Measurements from ENCODE around the gene PRDM8.

Gene PRDM8

DNA sequence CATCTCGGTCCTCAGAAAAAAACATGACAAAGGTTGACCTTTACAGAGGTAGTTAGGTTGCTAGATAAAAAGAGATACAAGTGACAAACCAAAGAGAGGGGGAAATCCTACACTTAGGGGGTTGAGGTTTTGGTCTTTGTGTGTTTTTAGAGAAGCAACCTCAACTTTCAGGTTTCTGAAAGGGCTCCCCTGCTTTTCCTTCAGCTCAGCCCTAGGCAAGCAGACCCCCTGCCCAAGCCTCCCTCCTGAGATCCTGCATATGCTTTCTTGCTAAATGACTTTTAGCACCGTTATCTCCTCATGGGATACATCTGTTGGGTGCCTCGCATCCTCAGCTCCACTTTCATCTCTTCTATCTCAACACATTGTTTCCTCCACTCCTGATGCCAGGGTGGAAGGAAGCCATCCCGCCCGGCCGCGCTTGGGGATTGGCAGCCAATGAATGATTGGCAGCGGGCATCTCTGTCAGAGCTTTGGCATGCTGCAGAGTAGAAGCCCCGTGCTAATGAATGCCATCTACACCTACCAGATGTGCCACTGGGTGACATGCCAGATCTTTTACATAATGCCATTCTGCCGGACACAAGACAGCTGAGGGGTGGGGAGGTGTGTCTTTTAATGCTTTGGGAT lies 15.0 kb upstream of the PRDM8 start:
- DNase-seq (ENCODE audit: low read depth, low spot score) = no peak
- TF ChIP-seq, protein P1, sequence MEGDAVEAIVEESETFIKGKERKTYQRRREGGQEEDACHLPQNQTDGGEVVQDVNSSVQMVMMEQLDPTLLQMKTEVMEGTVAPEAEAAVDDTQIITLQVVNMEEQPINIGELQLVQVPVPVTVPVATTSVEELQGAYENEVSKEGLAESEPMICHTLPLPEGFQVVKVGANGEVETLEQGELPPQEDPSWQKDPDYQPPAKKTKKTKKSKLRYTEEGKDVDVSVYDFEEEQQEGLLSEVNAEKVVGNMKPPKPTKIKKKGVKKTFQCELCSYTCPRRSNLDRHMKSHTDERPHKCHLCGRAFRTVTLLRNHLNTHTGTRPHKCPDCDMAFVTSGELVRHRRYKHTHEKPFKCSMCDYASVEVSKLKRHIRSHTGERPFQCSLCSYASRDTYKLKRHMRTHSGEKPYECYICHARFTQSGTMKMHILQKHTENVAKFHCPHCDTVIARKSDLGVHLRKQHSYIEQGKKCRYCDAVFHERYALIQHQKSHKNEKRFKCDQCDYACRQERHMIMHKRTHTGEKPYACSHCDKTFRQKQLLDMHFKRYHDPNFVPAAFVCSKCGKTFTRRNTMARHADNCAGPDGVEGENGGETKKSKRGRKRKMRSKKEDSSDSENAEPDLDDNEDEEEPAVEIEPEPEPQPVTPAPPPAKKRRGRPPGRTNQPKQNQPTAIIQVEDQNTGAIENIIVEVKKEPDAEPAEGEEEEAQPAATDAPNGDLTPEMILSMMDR (IDR thresholded peaks at IDR 0.05; ENCODE audit: low read depth, low read length) = no peak
- H3K4me3 ChIP-seq (ENCODE audit: low read depth, low read length) = no peak overlapping the region
- in situ Hi-C loops (cut with HindIII; ENCODE audit: low sequenced_read_pairs) = no loop called here

DNA sequence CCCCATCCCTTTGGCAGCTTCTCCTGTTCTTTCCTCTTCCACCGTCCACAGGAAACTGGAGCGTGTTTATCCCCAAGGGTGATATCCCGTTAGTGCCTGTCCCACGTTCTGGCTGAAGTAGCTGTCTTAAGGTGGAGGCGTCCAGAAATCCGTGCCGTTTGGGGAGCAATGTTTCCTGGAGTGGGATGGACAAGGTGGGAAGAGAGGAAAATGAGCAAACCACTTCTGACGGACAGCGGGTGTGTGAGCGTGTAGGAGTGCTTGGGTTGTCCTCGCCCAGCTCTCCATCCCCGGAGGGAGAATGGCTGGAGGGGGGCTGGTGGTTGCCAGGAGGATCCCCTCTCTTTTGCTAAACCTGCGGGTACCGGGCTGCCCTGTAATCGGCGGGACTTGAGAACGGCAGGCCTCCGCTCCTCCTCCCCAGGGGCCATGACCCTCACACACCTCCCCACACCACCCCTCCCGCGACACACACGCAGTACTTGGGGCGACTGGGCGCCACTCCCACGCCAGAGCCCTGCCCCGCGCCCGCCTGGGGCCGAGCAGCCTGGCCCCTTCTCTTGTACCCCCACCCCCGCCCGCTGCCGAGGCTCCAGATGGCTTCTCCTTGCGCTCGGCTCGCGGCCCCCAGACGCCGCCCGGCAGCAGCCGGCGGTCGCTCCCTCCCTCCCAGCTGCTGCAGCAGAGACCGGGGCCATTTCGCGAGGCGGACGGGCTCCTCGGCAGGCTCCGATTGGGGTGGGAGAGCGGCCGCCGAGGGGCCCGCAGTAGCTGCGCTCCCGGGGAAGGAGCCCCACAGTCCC lies 13.9 kb upstream of the PRDM8 start:
- no peak for DNase-seq (ENCODE audit: low read depth, low spot score)
- TF ChIP-seq, protein P1 (IDR thresholded peaks at IDR 0.05; ENCODE audit: low read depth, low read length) = no peak
- peak overlapping the region; percentile 93 for H3K4me3 ChIP-seq (ENCODE audit: low read depth, low read length)
- in situ Hi-C loops (cut with HindIII; ENCODE audit: low sequenced_read_pairs) = no loop called here

DNA sequence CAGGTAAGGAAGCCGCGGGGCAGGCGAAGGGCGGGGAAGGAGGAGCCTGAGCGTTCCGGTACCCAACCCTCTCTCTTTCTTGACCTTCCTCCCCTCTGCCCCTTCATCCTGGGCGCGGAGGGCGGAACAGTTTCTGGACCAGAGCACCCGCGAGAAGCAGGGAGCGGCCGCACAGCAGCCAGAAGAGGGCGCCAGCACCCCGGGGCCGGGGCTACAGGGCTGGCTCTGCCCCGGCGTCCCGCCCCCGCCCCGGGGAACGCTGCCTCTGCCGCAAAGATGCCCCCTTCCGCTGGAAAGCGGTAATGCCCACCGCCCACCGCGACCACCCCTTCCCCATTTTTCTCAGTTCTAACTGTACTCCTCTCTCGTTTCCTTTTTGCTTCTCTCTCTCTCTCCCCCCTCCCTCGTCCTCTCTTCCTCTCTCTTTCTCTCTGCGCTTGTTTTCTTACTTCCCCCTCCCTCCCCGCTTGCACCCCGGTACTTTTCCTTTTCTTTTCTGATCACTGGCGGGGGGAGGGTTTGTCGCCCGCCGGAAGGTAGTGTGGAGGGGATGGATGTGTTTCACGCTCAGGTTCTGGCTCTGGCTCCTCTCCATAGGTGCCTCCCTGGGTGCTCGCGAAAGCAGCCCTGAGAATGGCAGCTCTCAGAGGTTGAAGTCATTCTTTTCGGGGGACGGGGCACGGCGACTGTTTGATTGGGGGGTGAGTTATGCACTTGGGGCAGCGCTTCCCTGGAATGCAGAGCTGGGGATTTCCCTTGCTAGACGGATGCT lies 13.1 kb upstream of the PRDM8 start:
- peak overlapping the region; percentile 93 for H3K4me3 ChIP-seq (ENCODE audit: low read depth, low read length)
- DNase-seq (ENCODE audit: low read depth, low spot score) = peak; percentile 86
- TF ChIP-seq, protein P1 (IDR thresholded peaks at IDR 0.05; ENCODE audit: low read depth, low read length) = peak; percentile 80
- in situ Hi-C loops (cut with HindIII; ENCODE audit: low sequenced_read_pairs) = no loop called here

DNA sequence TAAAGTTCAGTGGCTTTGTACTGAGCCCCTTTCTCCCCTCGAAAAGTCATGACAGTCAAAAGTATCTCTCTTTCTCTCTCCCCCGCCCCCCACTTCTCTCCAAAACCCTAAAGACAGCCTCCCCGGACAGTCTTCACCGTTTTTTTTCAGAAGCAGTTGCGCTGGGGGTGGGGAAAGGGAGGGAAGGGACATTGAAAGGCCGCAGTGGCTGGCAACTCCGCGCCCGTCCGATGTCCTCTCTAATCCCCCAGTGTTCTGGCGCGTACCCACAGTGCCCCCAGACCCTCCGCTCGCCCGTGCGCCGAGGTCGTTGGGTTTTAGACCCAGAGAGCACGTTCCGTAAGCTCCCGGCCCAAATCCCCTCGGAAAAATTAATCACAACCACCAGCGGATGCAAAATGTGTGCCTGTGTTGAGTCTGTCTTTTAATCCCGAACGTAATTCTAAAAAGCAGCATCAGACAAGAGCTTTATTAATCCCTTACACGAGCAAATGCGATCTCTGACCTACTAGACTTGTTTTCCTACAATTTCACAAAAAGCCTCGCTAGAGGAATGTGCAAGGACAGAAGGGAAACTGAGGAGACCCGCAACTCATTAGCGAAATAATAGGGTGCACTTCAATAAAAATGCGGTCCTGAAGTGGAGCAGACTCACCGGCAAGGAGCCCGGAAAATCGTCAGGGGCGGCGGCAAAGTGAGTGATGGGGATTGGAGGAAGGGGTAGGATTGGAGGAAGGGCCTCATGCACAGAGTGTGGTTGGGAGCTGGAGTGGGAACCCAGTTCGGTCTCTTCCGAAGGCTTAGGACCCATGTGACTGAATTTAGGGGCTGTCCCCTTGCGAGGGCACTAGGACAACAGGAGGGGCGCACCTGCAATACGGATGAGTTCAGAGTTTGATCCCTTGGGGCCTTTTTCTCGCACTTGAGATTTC lies 12.2 kb upstream of the PRDM8 start:
- TF ChIP-seq, protein P1 (IDR thresholded peaks at IDR 0.05; ENCODE audit: low read depth, low read length) = no peak
- in situ Hi-C loops (cut with HindIII; ENCODE audit: low sequenced_read_pairs) = no loop called here
- DNase-seq (ENCODE audit: low read depth, low spot score) = no peak
- peak overlapping the region; percentile 93 for H3K4me3 ChIP-seq (ENCODE audit: low read depth, low read length)

DNA sequence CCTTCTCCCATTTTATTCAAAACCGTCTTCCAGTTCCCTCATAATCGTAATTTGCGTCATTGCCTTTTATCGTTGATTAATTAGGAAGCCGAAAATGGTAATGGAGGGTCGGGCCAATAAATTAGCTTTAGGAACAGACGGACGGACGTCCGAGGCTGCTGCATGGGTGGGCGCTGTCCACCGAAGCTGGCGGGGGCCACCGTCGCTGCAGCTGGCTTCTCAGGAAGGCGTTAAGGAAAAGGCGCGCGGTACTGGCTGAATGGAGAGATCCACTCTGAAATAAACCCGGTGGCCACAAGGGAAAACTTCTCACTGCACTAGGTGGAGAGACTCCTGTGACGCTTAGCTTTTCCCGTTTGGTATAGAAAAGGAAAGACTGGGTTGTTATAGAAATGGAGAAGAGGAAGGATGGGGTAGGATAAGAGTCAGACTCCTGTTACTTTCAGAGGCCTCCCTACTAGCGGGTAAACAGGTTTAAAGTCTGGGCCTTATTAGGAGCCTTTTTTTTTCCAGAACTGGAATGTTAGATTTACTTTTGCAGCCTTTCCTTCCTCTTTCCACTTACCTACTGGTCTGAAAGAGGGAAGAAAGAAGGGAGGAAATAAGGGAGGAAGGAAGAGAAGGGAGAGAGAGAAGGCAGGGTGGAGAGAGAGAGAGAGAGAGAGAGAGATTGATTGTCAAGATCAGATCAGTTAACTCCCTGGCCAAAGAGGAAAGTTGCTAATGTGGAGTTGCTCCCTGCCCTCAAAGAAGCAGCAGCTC lies 11.3 kb upstream of the PRDM8 start:
- no peak for DNase-seq (ENCODE audit: low read depth, low spot score)
- H3K4me3 ChIP-seq (ENCODE audit: low read depth, low read length) = peak overlapping the region; percentile 93
- in situ Hi-C loops (cut with HindIII; ENCODE audit: low sequenced_read_pairs) = no loop called here
- TF ChIP-seq, protein P1 (IDR thresholded peaks at IDR 0.05; ENCODE audit: low read depth, low read length) = no peak
